Choroid plexus epithelial cell (primary cell): ENCODE measurements around the gene CCDC9.
A peak's percentile ranks its signal among the peaks of the same experiment; 100 is the strongest.

Source experiments
- DNase-seq: peaks from one replicate; pipeline ENCODE4 v3.0.0-alpha.2; 2010; ENCODE audit warnings: low read depth
- H3K4me3 ChIP-seq: 2 replicates; pipeline ENCODE4 v1.5.1; 2011; ENCODE audit warnings: low read depth, mild to moderate bottlenecking, control low read depth, low read length, moderate library complexity
- TF ChIP-seq, protein P1 (sequence below): conservative IDR thresholded peaks from 2 replicates; pipeline ENCODE4 v1.5.1; 2011; ENCODE audit warnings: low read depth, mild to moderate bottlenecking, control low read depth, inconsistent platforms, low read length, moderate library complexity

The CCDC9 gene

DNA sequence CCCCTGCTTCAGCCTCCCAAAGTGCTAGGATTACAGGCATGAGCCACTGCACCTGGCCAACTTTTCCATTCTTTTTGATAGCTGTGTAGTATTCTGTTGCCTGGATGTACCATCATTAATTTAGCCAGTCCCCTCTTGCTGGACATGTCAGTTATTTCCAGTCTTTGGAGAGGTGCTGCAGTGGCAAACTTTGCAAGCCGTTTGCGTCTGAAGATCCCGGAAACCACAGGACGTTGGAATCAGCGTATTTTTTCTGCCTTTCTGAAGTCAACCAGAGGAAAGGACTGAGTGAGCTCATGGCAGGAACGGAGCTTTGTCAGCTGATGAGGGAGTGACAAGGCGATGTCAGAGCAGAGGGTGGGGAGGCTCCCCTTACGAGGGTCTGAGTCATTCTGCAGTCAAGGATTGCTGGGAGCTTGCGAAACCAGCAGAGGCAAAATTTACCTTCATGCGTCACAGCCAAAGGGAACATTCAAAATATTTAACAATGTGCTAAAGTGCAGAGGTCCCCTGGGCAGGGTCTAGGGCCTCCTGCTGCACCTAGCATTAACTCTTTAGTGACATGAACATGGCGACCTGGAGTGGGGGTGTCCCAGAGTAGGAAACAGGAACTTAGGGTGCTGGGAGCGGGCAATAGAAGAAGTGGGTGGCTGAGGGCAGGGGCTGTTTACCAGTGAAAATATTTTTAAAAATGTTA is 58.9 kb downstream of the CCDC9 start:
- no peak overlapping the region for H3K4me3 ChIP-seq
- TF ChIP-seq, protein P1, sequence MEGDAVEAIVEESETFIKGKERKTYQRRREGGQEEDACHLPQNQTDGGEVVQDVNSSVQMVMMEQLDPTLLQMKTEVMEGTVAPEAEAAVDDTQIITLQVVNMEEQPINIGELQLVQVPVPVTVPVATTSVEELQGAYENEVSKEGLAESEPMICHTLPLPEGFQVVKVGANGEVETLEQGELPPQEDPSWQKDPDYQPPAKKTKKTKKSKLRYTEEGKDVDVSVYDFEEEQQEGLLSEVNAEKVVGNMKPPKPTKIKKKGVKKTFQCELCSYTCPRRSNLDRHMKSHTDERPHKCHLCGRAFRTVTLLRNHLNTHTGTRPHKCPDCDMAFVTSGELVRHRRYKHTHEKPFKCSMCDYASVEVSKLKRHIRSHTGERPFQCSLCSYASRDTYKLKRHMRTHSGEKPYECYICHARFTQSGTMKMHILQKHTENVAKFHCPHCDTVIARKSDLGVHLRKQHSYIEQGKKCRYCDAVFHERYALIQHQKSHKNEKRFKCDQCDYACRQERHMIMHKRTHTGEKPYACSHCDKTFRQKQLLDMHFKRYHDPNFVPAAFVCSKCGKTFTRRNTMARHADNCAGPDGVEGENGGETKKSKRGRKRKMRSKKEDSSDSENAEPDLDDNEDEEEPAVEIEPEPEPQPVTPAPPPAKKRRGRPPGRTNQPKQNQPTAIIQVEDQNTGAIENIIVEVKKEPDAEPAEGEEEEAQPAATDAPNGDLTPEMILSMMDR, result no peak
- DNase-seq, result peak; percentile 99

DNA sequence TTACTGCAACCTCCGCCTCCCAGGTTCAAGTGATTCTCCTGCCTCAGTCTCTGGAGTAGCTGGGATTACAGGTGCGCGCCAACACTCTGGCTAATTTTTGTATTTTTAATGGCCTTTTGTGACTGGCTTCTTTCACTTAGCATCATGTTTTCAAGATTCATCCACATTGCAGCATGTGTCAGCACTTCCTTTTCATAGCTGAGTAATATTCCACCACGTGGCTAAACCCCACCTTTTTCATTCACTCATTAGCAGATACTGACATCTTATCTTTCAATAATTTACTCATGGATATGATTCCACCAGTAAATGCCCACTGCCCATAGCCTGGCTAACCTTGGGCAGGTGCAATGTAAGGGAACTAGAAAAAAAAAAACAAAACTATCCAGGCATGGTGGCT is 60.2 kb downstream of the CCDC9 start:
- H3K4me3 ChIP-seq, result no peak overlapping the region
- DNase-seq, result no peak
- TF ChIP-seq, protein P1, result no peak

DNA sequence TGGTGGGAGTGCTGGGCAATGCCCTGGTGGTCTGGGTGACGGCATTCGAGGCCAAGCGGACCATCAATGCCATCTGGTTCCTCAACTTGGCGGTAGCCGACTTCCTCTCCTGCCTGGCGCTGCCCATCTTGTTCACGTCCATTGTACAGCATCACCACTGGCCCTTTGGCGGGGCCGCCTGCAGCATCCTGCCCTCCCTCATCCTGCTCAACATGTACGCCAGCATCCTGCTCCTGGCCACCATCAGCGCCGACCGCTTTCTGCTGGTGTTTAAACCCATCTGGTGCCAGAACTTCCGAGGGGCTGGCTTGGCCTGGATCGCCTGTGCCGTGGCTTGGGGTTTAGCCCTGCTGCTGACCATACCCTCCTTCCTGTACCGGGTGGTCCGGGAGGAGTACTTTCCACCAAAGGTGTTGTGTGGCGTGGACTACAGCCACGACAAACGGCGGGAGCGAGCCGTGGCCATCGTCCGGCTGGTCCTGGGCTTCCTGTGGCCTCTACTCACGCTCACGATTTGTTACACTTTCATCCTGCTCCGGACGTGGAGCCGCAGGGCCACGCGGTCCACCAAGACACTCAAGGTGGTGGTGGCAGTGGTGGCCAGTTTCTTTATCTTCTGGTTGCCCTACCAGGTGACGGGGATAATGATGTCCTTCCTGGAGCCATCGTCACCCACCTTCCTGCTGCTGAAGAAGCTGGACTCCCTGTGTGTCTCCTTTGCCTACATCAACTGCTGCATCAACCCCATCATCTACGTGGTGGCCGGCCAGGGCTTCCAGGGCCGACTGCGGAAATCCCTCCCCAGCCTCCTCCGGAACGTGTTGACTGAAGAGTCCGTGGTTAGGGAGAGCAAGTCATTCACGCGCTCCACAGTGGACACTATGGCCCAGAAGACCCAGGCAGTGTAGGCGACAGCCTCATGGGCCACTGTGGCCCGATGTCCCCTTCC is 63.9 kb downstream of the CCDC9 start:
- no peak for DNase-seq
- H3K4me3 ChIP-seq, result no peak overlapping the region
- TF ChIP-seq, protein P1, result no peak
